GM23248 (cell line): ENCODE results near the gene RHOG.

Experiments used
- EZH2 ChIP-seq: fragments of 200-600 bp; sonication (generic); IDR thresholded peaks from 2 replicates; pipeline ENCODE4 v1.6.1; 2018; ENCODE audit warnings: antibody characterized with exemption, mild to moderate bottlenecking; ENCODE audit not compliant: insufficient read depth, poor library complexity, severe bottlenecking
- EZH2phosphoT487 ChIP-seq: fragments of 200-600 bp; sonication (generic); IDR thresholded peaks from 2 replicates; pipeline ENCODE4 v1.6.1; 2018; ENCODE audit warnings: antibody characterized with exemption, moderate library complexity, mild to moderate bottlenecking, low read depth; ENCODE audit not compliant: insufficient read depth

GRCh38 chr11:3832816-3833215 is 7.9 kb downstream of the RHOG start:
- TF ChIP-seq EZH2phosphoT487 (no peak), EZH2 (no peak)
